ENCODE measurements around the gene SPTBN1. TPM values are rescaled to one million over a fixed set of nuclear protein-coding genes. Genes with fewer than 3 reads are reported as not detected.

The SPTBN1 gene
- total and polyA plus RNA-seq, 2 of the 13 experiments (the other 11 are each of a cell fraction or from before 2014, with no cell fraction given): 123 to 299 TPM

GRCh38 chr2:54492335-54492734 lies 36.2 kb downstream of the SPTBN1 start:
- POLR2A ChIA-PET: interaction anchor here (0.7 kb wide), 1 partner anchor 23 kb away, joined by 3 read pairs; no protein-coding TSS in a partner anchor
- Histone ChIP-seq H3K36me3 (replicated peaks in 1 of 2; ENCODE audit: control insufficient read depth in 1 of 2, insufficient read depth in 2 of 2, low read length in 2 of 2) (peaks cover 2 to 4% of the 10 kb centered on the region in 2 experiments; a peak in 2 of 5 replicates), H3K4me1 (ENCODE audit: insufficient read depth, low read length) (peaks cover 63% of the 10 kb centered on the region), H2AFZ (ENCODE audit: low read length) (no peak overlapping the region), H3K9ac (ENCODE audit: insufficient read depth, low read depth, low read length) (no peak overlapping the region), H3K27me3 (ENCODE audit: control insufficient read depth in 1 of 2, insufficient read depth in 2 of 2, low read length in 2 of 2) (no peaks in the 10 kb centered on the region), H3K27ac (ENCODE audit: extremely low read length, insufficient read depth, low read length) (no peak overlapping the region), H3K4me2 (ENCODE audit: low read depth, low read length) (peak overlapping the region; percentile 23), H3K9me3 (ENCODE audit: low read length) (no peaks in the 10 kb centered on the region), H4K20me1 (ENCODE audit: insufficient read depth, low read length) (peaks cover 4% of the 10 kb centered on the region; the same call in 1 of the 2 replicates), H3K4me3 (replicated peaks in 1 of 3; ENCODE audit: insufficient read depth in 1 of 3, low read depth in 2 of 3, low read length in 3 of 3) (no peak overlapping the region), H3K79me2 (ENCODE audit: insufficient read depth, low read length) (peaks cover 75% of the 10 kb centered on the region)
- CTCF ChIA-PET (ENCODE audit: low intra/inter-chr PET ratio, low total read pairs): no interaction called here
- intact Hi-C loops (cut with micrococcal nuclease; ENCODE audit: unreplicated experiment) (loop anchor here (2.0 to 10.0 kb wide), 2 partner anchors 36 to 158 kb away; partner anchors contain the start of gene SPTBN1), in situ Hi-C loops (cut with HindIII; ENCODE audit: extremely low pct_ligation_motif_present, low pct_unique_long_range_greater_than_20kb) (no loop called here)
- ATAC-seq (peak; percentile 85), DNase-seq (ENCODE audit: low spot score) (peak; percentile 60), FAIRE-seq (peak; percentile 18)
- WGBS (ENCODE audit: low lambda C conversion rate): 47% methylated on average over 2 of the region's 2 CpGs
- BruUV-seq (replicated peaks): no TSS peak
- TF ChIP-seq MBD4 (IDR thresholded peaks at IDR 0.05; ENCODE audit: borderline replicate concordance, low read length) (no peak), ZBTB21 (CRISPR knock-in tag; IDR thresholded peaks at IDR 0.05) (peak; percentile 68; the same call in 1 of the 2 replicates), TBX2 (CRISPR knock-in tag; IDR thresholded peaks at IDR 0.05; ENCODE audit: borderline replicate concordance) (peak; percentile 41; the same call in 1 of the 2 replicates), ZNF33A (CRISPR knock-in tag; IDR thresholded peaks at IDR 0.05; ENCODE audit: borderline replicate concordance) (no peak), ZNF549 (CRISPR knock-in tag; IDR thresholded peaks at IDR 0.05) (no peak), TEAD3 (CRISPR knock-in tag; optimal IDR thresholded peaks at IDR 0.05; ENCODE audit: borderline replicate concordance) (peak; percentile 63), SOX13 (IDR thresholded peaks at IDR 0.05) (no peak), SOX13 (CRISPR knock-in tag; conservative IDR thresholded peaks at IDR 0.05 in 1 of 2, IDR thresholded peaks at IDR 0.05 in 1 of 2) (no peak), PPARG (CRISPR knock-in tag; conservative IDR thresholded peaks at IDR 0.05) (peak; percentile 75)
- TF ChIP-seq, protein P1, sequence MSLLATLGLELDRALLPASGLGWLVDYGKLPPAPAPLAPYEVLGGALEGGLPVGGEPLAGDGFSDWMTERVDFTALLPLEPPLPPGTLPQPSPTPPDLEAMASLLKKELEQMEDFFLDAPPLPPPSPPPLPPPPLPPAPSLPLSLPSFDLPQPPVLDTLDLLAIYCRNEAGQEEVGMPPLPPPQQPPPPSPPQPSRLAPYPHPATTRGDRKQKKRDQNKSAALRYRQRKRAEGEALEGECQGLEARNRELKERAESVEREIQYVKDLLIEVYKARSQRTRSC (CRISPR knock-in tag; IDR thresholded peaks at IDR 0.05; ENCODE audit: low read depth): no peak
- TF ChIP-seq, protein P2, sequence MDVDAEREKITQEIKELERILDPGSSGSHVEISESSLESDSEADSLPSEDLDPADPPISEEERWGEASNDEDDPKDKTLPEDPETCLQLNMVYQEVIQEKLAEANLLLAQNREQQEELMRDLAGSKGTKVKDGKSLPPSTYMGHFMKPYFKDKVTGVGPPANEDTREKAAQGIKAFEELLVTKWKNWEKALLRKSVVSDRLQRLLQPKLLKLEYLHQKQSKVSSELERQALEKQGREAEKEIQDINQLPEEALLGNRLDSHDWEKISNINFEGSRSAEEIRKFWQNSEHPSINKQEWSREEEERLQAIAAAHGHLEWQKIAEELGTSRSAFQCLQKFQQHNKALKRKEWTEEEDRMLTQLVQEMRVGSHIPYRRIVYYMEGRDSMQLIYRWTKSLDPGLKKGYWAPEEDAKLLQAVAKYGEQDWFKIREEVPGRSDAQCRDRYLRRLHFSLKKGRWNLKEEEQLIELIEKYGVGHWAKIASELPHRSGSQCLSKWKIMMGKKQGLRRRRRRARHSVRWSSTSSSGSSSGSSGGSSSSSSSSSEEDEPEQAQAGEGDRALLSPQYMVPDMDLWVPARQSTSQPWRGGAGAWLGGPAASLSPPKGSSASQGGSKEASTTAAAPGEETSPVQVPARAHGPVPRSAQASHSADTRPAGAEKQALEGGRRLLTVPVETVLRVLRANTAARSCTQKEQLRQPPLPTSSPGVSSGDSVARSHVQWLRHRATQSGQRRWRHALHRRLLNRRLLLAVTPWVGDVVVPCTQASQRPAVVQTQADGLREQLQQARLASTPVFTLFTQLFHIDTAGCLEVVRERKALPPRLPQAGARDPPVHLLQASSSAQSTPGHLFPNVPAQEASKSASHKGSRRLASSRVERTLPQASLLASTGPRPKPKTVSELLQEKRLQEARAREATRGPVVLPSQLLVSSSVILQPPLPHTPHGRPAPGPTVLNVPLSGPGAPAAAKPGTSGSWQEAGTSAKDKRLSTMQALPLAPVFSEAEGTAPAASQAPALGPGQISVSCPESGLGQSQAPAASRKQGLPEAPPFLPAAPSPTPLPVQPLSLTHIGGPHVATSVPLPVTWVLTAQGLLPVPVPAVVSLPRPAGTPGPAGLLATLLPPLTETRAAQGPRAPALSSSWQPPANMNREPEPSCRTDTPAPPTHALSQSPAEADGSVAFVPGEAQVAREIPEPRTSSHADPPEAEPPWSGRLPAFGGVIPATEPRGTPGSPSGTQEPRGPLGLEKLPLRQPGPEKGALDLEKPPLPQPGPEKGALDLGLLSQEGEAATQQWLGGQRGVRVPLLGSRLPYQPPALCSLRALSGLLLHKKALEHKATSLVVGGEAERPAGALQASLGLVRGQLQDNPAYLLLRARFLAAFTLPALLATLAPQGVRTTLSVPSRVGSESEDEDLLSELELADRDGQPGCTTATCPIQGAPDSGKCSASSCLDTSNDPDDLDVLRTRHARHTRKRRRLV (CRISPR knock-in tag; IDR thresholded peaks at IDR 0.05): no peak
- TF ChIP-seq, protein P3, sequence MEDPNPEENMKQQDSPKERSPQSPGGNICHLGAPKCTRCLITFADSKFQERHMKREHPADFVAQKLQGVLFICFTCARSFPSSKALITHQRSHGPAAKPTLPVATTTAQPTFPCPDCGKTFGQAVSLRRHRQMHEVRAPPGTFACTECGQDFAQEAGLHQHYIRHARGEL (CRISPR knock-in tag; IDR thresholded peaks at IDR 0.05): no peak
- TF ChIP-seq, protein P4, sequence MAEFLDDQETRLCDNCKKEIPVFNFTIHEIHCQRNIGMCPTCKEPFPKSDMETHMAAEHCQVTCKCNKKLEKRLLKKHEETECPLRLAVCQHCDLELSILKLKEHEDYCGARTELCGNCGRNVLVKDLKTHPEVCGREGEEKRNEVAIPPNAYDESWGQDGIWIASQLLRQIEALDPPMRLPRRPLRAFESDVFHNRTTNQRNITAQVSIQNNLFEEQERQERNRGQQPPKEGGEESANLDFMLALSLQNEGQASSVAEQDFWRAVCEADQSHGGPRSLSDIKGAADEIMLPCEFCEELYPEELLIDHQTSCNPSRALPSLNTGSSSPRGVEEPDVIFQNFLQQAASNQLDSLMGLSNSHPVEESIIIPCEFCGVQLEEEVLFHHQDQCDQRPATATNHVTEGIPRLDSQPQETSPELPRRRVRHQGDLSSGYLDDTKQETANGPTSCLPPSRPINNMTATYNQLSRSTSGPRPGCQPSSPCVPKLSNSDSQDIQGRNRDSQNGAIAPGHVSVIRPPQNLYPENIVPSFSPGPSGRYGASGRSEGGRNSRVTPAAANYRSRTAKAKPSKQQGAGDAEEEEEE (CRISPR knock-in tag; IDR thresholded peaks at IDR 0.05; ENCODE audit: borderline replicate concordance): no peak
- TF ChIP-seq, protein P5, sequence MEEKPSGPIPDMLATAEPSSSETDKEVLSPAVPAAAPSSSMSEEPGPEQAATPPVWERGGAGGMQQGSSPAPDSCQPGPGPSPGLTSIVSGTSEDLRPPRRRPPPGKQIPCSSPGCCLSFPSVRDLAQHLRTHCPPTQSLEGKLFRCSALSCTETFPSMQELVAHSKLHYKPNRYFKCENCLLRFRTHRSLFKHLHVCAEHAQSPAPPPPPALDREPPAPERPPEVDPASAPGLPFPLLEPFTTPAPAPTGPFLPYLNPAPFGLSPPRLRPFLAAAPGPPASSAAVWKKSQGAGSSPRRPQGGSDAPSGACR (CRISPR knock-in tag; IDR thresholded peaks at IDR 0.05): no peak
- TF ChIP-seq, protein P6, sequence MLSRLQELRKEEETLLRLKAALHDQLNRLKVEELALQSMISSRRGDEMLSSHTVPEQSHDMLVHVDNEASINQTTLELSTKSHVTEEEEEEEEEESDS (CRISPR knock-in tag; IDR thresholded peaks at IDR 0.05; ENCODE audit: borderline replicate concordance): no peak
